ENCODE data around the gene ACE2.
"Not testable (repeated sequence)": the region's sequence is repeated elsewhere in the genome, so short reads cannot be mapped to it uniquely, and the experiment has no call there.

Gene ACE2

DNA sequence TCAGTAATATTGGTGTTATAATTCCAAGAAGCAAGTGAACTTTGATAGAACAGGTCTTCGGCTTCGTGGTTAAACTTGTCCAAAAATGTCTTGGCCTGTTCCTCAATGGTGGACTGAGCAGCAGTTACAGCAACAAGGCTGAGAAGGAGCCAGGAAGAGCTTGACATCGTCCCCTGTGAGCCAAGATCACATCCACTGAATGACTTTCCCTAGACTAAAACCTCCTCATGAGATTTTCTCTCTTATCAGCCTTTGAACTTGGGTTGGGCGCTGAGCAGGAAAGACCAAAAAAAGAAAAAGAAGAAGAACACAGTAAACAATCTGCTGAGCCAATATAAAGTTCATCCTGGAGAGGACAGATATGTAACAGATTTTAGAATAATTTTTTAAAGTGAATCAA, at the start of gene ACE2:
TSS of gene ACE2 (minus strand) at position 216 of the 400 bp plus-strand sequence. CDS start at position 167, 49 bp downstream.
- ATAC-seq (no peak), DNase-seq (no peak)

DNA sequence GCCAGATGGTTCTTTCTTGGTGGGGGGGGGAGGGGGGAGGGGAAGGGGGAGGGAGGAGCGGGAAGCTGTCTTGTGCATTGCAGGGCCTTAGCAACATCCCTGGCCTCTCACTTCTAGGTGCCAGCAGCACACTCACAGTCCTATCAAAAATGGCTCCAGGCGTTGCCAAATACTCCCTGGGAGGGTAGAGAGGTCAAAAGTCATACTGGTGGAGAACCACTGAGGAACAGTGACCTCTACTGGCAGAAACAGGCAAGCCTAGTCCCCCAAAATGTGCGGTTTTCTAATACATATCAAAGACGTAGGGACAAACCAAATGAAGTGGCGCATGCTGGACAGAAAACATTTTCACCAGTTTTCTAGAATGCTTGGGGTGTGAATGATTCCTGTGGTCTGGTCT, 46.8 kb upstream of the ACE2 start:
- not testable (repeated sequence) for DNase-seq, ATAC-seq

DNA sequence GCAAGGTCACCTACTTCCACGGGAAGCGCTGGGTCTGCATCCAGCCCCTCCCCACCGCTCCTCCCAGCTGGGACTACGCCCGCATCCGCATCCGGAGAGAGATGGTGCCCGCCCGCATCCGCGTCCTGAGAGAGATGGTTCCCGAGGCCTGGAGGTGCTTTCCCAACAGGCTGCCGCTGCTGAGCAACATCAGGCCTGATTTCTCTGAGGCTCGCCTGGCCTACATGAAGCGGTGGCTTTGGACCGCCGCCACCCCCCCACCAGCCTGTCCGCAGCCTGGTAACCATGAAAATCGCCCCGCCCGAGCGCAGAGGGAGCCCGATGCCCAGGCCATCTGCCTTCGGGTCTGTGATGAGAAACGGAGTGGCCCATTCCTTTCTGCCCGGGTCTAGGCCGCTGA, 45.8 kb upstream of the ACE2 start:
- DNase-seq, result no peak
- ATAC-seq, result no peak

DNA sequence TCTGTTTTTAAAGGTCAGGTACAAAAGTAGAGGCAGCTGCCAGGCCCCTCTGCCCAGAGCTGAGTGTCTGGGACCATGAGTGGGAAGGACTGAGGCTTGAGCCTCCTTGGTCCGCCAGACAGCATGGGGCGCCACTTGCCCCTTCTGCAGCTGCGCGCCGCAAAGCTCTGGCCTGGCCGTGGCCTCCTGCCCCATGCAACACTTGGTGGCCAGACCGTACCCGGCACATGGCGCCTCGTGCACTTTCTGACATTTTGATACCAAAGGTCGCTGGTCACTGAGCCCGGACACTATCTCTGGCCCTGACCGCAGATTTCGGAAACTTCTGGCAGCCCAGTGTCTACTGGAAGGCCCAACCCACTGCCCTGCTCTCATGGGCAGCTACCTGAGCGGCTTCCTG, 45.3 kb upstream of the ACE2 start:
- DNase-seq (no peak), ATAC-seq (no peak)

DNA sequence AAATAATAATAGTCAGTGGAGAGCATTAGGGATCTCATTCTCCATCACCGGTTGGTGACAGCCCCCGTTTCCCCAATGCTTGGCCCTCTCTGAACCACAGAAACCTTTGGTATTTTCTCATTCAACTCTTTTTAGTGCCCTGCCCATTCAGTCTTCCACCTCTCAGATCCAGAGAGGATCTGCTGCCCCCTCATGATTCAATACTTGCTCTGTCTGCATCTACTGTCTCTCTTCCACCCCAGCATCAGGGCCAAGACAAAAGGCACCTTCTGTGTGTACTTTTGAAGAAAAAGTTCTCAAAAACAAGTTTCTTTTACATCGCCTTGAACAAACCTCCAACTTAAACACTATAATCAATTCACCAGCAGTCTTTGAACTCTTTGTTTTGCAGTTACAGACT, 44.5 kb upstream of the ACE2 start:
- no peak for DNase-seq

DNA sequence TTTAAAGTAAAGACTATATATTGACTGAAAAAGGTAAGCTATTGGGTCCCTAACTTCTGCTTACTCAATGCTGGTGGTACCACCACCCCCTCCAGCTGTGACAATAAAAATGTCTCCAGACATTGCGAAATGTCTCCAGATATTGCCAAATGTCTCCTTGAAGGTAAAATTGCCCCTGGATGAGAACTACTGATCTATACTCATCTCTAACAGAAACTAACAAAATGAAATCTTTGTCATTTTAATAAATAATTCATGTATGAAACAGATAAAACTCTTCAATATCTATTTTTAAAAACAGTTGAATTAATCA, 43.8 kb upstream of the ACE2 start:
- ATAC-seq (no peak), DNase-seq (no peak)

More for the DNA sequence above, 44.5 kb upstream of the ACE2 start:
- ATAC-seq, result no peak

DNA sequence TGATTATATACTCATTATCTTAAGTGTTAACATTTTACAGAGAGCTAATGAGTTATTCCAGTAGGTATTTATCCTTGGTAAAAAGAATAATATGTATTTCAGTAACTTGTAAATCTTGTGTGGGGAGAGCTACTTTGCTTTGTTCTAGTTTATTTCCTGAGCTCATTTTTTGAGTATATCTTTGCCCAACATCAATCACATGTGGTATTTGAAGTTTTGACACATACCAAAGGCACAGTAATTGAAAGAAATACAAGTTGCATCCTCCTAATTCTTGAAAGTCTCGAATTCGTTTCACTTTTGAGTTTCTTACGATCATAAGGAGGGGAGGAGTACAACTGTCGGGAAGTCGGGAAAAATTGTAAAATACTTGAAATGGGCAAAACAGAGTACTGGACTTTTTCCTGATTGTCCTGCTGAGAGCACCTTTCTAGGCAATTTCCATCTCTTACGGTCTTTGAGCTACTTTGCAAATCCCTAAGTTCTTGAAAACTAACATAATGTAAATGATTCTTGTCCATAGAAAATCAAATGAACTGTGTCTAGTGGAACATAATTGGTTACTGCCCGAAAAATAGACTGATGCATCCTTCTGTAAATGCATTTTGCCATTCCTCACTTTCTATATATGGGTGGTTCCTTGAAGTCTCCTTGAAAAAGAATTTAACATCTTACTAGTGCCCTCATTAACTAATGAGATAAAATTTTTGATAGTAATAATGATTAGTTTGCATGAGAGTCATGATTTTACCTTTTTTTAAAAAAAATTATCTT, 43.2 kb upstream of the ACE2 start:
- no peak for ATAC-seq
- no peak for DNase-seq

DNA sequence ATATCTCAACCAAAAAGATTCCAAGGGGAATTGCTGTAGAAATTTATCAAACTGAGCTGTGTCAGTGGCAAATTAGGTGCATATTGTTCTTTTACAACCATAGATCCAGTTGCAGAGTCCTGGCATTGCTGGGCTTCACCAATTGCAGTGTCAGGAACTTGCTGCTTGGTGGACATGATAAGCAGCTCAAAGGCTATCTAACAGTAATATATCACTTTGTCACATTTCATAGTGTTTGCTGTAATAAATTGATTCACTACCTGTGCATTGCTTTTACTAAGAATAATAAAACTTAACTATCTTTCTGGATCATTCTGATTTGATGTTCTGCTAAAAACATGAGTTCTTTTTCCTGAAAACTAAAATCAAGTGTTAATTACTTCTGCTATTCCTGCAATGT, 30.9 kb upstream of the ACE2 start:
- DNase-seq (no peak), ATAC-seq (no peak)

DNA sequence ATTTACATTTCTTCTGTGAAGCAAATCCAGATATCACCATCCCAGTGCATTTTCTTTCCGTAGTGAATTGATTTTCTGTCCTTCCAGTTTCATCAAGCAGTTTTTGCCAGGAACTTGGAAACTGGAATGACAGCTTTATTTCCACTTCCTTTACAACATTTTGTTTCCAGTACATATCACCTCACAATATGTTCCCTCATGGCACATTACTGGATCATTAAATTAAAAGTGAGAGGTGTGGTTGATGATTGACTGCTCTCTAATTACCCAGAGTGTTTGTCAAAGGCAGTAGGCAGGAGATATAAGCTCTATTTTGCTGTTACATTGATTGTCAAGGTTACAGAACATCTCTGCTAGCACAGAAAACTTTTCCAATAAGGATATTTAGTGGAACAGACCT, 22.3 kb upstream of the ACE2 start:
- ATAC-seq (no peak), DNase-seq (no peak)

DNA sequence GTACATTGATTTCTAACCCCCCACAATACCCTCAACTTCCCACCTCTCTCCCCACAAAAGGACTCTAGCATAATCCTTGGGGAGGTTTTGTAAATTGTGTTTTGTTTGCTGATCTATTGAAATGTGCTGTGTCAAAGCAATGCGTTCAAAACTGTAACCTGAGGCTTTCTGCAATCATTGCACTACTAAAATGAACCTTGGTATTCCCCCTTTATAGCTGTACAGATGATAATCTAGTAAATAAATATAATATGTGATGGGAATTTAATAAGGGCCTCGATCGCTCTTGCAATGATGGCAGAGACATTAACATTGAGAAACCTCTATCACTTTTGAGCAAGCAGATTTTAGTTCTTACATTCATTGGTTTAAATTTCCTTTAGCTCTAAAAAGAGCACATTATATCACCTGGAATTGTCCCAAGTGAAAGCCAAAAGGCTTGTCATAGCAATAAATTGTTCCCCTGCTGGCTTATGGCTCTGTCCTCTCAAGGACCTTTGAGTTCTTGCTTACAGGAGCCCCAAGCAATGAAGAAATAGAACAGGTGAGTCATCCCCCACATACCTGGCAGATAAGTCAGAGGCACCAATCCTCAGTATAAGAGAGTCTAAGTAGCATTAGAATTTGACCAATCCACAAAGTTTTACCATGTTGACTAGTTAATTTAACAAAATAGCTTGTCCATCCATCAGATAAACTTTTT, 18.4 kb upstream of the ACE2 start:
- ATAC-seq (no peak), DNase-seq (no peak)

DNA sequence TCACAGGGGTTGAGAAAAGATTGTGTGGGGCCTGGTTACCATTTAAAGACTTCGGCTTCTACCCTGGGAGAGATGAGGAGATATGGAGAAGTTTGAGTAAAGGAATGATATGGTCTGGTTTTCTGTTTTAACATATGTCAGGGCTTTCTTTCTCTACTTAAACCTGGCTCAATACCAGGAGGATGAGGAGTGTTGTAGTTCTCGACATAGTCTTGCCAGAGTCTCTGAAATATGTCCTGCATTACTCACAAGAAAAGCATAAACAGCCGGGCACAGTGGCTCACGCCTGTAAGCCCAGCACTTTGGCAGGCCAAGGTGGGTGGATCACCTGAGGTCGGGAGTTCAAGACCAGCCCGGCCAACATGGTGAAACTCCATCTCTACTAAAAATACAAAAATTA, 16.4 kb upstream of the ACE2 start:
- DNase-seq (no peak), ATAC-seq (no peak)

DNA sequence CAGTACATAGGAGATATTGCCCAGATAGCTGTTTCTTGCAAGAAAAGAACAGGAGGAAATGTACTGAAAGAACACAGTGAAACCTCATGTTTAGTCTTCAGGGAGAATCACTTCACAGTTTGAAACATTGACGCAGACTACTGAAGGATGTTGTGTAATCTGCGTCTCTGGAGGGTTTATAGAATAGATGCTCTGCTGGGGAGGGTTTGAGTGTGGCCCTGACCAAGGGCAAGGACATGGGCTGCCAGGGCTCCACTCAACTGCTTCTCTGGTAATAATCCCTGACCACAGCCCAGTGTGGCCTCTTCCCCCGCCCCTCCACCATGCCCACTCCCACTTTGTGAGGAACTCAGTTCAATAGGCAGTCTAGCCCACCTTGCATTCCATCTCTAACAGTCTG, 15.8 kb upstream of the ACE2 start:
- no peak for ATAC-seq
- DNase-seq, result no peak

DNA sequence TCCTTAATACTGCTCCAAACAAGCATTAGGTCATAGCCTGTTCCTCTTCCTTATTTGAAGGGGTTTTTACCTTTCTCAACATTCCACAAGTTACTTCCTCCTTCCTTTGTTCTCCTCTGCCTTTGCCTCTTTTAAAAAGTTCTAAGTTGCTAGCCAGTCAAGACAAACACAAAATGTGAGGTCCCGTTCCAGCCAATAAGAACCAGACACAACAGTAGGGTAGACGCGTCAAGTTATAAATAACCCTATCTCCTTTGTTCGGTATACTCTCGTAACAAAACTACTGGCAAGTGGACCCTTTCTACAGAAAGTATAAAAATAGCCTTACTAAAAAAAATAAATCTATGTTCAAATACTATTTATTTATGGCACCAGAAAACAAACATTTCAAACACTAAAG, 6.3 kb upstream of the ACE2 start:
- ATAC-seq (no peak), DNase-seq (no peak)

DNA sequence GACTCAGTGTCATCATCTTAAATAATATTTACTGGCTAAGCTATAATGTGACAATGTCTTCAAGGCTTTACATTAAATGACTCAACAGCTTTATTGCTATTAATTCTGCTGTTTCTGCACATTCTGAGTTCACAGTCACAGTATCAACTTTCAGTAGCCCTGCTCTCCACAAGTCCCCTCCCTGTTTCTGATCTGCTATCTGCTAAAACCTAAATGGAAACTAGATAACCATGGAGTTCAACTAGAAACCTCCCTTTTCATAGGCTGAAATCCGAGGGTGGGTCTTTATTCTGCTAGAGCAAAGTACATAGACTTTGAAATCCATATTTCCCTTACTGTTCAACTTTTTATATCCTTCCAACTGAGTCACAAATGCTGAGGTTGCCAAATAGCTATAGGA, 5.4 kb upstream of the ACE2 start:
- ATAC-seq (no peak), DNase-seq (no peak)

DNA sequence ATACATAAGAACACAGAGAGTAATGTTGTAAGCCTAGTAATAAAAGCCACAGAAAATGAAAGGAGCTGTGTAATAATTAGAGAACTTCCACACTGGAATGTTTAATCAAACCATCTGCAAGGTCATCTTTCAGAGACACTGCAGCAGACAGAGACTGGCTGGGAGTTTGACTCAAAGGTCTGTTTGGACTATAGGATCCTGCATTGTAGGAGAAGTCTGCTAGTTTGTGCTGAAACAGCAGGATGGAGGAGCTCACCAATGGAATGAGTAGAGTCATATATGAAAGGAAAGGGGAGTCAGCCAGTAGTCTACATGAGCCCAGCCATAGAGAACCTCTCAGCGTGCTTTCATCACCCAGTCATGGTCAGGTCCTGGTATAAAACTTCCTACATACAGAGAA, 4.5 kb upstream of the ACE2 start:
- ATAC-seq (no peak), DNase-seq (no peak)

DNA sequence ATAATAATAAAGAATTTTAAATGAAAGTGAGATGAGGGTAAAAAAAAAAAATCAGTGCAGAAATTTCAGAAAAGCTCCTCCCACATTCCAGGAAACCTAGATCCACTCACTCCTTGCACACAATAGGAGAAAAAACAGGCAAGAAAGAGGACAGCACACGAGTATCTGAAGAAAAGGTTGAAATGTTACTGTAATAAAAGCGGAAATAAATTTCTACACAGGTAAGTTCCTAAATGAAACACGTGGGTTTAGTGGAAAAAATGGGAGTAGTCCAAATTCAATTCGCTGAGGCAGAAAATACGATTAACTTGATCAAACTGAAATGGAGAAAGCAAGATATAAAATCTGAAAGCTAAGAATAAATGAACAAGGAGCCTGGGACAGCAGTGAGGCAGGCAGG, 2.0 kb upstream of the ACE2 start:
- no peak for DNase-seq
- no peak for ATAC-seq

DNA sequence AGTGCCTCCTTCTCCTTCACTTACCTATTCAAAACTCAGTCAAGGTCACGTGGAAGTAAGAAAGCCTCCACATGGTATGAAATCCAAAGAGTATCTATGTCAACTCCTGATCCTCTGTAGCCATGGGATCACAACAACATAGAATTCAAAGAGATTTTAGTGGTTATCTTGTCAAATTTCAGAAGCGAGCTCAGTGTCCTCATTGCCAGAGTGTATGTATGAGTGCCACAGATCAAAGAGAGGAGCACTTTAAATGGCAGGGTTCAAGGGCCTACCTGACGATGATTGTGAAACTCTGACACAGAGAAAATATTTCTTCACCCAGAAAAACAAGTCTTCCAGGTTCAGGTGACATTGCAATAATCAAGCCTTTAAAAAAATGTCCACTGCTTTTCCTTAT, 1.2 kb upstream of the ACE2 start:
- ATAC-seq, result no peak

DNA sequence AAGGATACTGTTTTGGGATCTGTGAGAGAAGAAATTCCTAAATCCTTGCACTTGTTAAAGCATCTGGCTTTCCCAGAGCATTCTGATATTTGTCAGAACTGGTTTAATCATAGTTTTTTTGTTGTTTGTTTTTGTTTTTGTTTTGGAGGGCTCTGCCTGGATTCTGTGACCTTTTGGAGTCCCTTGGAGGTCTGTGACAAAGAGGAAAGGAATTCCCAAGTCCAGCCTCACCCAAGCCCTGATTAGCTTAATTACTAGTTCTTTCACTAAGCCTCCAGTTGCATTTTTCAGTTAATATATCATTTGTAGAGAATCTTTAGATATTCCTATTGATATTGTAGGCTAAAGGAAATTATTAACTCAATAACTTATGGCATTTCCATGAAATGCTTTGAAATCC, 711 bp downstream of the ACE2 start:
- DNase-seq (no peak), ATAC-seq (no peak)

More for the DNA sequence above, 1.2 kb upstream of the ACE2 start:
- DNase-seq, result no peak

DNA sequence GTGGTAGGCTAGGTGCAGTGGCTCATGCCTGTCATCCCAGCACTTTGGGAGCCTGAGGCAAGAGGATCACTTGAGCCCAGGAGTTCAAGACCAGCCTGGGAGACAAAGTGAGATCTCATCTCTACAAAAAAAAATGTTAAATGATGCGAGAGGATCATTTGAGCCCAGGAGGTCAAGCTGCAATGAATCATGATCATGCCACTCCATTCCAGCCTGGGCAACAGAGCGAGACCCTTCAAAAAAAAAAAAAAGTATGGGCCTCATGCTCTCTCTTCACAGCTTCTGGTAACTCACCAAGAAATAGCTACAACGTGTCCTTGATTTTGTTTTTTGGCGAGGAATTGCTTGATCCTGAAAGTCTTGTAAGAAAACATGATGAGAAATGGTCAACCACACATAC, 1.3 kb downstream of the ACE2 start:
- DNase-seq, result no peak
- ATAC-seq, result no peak

DNA sequence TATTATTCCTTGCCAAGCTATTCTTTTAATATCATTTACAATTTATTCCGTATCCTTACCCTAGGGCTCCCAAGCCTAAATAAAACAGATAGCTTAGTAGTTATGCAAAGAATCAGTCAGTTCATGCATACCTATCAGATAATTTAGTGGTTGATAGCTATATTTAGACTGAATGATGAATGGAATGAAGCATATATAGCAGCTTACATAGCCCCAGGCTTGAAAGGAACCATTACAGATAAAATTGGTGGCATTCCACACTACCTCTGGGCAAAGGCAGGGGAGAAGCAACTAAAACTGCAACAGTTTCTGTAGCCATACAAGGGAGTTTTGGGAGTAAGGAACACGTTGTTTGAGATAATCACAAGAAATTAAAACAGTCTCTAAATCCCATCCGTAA, 2.7 kb downstream of the ACE2 start:
- ATAC-seq (no peak), DNase-seq (no peak)

DNA sequence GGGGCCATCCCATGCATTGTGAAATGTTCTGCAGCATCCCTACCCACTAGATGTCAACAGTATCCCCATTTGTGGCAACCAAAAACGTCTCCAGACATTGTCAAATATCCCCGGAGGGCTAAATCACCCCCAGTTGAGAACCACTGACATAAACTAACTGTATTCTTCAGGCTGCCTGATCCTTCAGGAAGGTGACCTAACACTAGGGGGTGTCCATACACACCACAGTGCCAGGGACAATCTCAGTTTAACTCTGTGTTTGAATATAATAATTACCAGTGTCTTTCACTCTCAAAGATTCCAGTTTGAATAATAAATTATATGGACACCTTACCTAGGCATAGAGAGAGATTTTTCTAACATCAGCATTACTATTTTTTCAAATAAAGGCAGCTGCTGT, 6.4 kb downstream of the ACE2 start:
- DNase-seq (no peak), ATAC-seq (no peak)

DNA sequence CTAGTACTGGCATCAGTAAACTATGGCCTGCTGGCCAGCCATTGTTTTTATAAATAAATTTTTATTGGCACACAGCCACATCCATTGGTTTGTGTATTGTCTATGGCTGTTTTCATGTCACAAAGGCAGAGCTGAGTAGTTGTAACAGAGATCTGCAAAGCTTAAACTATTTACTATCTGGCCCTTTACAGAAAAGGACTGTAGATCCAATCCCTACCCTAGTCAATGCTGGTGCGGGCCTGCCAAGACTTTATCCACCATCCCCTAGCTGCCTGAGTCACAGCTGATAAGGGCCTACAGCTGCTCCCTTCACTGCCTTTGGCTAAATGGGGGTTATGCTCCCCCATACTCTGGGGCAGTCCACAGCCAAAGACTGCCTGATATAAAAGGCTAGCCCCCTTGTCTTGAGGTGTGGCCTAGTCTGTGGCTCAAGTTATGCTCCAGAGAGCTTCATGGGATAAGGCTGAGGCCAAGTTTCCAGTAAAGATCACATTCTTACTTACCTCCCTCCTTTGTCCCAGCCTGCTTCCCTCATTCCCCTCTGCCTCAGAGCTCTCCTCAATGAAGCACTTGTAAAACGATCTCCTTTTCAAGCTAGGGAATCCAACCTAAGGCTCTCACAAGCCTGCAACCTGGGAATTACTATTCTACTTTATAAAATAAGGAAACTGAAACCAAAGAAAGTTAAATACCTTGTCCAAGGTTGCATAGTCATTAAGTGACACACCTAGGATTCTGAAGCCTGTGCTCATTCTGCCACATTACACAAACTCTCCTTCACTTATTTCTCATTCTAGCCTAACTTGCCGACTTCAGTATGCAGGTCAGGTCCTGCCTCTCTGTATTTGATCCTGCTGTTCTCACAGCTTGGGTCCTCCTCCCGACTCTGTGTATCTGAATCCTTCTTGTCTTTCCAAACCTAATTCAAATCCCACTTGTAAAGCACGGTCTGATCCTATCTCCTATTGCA, 20.7 kb downstream of the ACE2 start:
- DNase-seq, result no peak

DNA sequence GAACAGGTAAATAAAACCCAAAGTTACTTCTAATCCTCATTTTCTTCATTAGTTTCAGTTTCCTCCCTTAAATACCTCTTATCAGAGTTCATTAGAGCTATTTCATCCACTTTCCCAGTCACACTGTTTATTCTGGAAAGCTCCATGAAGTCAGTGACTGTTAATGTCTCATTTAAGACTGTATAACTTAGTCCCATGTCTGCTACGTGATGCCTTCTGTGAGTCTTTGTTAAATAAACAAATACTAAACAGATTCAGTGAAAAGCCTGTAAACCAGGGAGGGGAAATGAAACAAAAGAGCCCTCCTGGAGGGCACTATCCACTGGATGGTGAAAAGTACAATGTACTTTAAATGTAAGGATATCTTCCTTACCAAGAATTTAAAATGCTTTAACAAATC, 24.7 kb downstream of the ACE2 start:
- no peak for DNase-seq
- ATAC-seq, result no peak

More for the DNA sequence above, 20.7 kb downstream of the ACE2 start:
- ATAC-seq, result no peak

Data from stimulated activated naive CD8-positive, alpha-beta T cell treated with anti-CD3 and anti-CD28 coated beads, Interleukin-15, Interleukin-2, amounts not matched to agents 100 U/mL and 50 U/mL, for 24 hours (primary cell).